ENCODE measurements around the gene FAM83E.

GRCh38 chr19:48606463-48607358 is 8.2 kb downstream of the FAM83E start, which contains the start of gene SPACA4:
- TF ChIP-seq CTCF (conservative IDR thresholded peaks at IDR 0.05; ENCODE audit: low read depth, low read length): no peak
- TF ChIP-seq EZH2 (IDR thresholded peaks at IDR 0.05; ENCODE audit: borderline replicate concordance, low read depth, low read length, poor library complexity, severe bottlenecking): no peak

Measured in A673 (cell line).